ENCODE data around the gene ABR. TPM values are rescaled to one million over a fixed set of nuclear protein-coding genes. Genes with fewer than 3 reads are reported as not detected.

The ABR gene
- polyA plus RNA-seq, 3 donors = 14.7 to 62.4 (median 36.4) TPM

DNA sequence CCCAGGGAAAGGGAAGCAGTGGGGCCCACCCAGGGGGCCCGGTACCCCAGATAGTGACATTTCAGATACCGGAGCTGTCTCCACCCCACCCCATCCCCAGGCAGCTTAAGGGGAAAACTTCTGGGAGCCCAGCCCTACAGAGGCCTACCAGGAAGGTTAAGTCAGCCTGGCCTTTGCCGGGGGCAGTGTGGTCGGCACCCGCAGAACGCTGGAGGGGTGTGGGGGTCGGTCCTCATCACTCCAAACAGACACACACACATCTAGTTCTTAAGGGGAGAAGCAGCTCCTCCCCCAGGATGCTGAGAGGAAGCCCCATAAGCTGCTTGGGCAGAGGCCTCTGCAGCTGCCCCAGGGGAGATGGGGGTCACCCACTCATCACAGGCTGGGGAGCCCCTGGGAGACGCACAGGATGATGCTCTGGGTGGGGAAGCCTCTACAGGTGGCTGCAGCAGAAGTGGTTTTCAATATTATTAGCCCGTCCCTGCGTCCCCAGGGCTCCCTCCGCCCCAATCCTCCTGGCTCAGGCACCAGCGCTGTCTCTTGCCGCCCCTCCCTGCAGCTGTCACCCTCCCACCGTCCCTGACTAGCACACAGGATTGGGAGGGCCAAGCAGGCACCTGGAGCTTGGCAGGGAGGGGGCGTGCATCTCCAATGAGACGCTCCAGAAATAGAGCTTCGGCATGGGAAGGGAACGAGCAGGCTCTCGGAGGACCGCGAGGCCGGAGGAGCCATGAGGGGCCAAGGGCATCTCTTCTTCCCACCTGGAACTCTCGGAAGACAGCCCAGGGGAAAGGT is 1.4 kb upstream of the ABR start:
- no peak overlapping the region for H3K27ac ChIP-seq (ENCODE audit: low read depth, low read length)
- WGBS, 3 donors = 42 to 70% (median 68%) methylated on average over 23 of the region's 23 CpGs

DNA sequence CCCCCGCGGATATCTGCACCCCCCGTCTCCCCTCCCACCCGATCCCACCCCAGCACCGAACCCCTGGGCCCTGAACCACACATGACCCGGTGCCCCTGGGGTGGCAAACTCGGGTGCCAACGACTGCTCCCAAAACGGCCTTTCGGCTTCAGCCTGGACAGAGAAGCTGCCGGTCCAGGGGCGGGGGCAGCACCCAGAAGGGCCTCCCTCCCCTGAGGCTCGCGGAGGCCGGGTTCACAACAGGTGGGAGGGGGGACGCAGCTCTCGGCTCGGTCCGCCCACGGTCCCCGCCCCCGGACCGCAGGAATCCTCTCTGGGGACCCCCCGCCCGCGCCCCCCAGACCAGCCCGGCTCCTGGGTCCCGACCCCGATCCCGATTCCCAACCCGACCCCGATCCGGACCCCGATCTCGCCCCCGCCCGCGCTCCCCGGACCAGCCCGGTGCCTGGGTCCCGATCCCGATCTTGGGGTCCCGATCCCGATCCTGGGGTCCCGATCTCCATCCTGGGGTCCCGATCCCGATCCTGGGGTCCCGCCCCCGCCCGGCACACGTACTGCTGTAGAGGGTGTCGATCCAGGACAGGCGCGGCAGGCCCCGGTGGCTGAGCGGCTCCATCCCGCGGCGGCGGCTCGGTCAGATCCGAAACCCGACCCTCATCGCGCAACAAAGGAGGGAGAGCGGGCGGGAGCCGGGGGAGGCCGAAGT is 516 bp downstream of the ABR start:
- no peak overlapping the region for H3K27ac ChIP-seq (ENCODE audit: low read depth, low read length)
- WGBS, 3 donors = 1 to 2% (median 1%) methylated on average over 31 to 69 of the region's 69 CpGs

DNA sequence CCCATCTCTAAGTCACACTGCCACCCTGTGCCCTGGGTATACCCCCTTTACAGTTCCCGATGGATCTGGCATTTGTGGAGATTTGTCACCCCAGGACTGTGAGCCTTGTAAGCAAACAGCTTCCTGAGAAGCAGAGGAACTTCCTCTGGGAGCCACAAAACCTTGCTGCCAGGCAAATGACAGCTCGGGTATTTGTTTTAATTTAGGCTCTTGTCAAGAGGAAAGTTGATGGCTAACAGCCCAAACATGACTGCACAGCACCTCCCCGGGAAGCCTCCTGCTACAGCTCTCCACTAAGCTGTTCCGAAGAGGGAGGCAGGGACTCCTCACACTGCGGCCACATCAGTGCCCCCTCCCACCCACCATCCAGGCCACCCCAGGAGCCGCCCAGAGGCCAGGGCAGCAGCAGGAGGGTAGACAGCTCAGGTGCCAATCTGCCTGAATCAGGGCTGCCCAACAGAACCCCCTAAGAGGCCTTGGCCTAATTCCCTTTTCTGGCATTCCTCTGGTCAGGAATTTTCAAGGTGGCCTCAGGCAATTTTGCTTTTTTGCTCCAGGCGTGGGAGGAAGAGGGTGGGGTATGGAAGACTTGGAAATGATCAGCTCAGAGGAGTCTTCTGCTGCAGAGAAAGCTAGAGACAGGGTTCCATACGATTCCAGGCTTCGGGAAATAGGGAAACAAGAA is 2.6 kb downstream of the ABR start:
- H3K27ac ChIP-seq (ENCODE audit: low read depth, low read length) = no peak overlapping the region
- 29 to 41% (median 34%) methylated on average over 9 of the region's 9 CpGs for WGBS, 3 donors

DNA sequence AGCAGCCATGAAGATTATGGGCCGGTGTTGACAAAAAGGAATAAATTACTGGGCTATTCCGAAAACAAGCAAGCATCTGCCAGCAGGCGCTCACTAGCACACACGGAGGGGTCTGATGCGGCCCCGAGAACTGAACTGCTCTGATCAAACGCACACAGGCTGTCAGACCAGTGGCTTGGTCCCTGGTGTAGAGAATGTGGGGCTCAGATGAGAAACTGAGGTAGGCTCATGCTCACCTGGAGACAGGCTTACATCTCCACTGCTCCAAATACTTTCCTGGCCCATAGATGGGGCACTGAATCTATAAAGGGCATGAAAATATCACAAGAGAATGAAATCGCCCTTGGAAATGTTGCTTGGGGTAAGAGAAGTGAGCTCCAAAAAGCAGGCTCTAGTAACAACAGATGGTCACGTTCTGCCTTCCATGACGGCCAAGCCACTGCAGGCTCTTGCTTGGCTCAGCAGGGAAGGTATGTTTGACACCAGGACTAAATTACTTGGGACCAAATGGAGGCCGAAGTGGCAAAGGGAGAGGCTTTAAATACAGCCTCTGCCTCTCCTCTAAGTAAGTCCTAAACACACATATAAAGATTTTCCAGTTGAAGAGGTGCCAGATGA is 5.4 kb downstream of the ABR start:
- H3K27ac ChIP-seq (ENCODE audit: low read depth, low read length) = no peak overlapping the region

DNA sequence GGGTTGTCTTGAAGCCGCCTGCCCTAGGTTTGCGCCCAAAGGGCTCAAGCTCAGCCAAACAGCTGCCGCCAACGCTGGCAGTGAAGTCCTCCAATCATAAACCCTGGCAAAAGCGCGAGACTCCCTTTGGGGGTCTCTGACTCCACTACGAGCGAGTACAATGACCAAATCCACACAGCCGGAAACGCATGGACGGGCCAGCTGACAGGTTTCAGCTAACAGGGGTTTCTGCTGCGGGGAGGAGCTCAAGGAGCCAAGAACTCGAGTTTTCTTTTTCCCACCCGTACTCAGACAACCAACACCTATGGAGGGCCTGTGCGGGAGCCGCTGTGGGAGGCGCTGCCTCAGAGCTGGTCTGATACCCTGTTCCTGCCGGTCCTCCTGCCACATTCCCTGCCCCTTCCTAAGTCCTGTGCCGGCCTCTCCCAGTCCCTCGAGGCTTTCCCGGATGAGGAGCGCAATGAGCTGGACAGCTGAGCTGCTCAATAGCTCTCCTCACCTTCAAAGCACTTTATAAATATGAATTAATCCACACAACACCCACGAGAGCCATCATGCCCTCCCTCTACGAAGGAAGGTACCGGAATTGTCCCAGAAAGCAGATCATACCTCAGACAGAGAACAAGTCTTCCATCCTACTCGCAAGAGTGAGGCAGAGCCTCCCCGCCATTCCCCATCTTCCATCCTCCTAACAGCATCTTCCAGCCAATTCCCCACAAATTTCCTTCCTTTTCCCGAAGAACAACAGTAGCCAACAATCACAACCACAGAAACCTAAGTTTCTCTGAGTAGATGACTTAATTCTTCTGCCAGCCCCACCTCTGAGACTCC is 6.1 kb downstream of the ABR start:
- H3K27ac ChIP-seq (ENCODE audit: low read depth, low read length) = no peak overlapping the region
- 71 to 77% (median 76%) methylated on average over 28 of the region's 28 CpGs for WGBS, 3 donors

More for the DNA sequence above, 5.4 kb downstream of the ABR start:
- 70 to 83% (median 76%) methylated on average over 11 of the region's 11 CpGs for WGBS, 3 donors

DNA sequence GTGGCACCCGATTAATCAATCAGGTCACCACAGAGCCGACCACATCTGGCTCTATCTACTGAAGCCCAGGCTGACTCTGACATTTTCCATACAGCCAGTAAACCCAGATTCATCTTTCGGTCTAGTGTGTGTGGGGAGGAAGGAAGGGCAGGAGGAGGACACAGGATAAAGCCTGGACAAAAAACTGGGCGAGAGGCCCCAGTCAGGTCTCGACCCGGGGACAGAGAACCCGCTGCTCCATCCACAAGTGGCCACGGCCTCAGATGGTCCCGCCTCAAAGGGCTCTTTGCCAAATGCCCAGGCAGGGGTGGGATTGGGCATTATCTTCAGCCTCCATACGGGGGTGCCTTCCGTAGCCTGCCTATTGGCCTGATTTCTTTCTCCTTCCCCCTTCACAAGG is 7.8 kb downstream of the ABR start:
- WGBS, 3 donors = 69 to 75% (median 69%) methylated on average over 11 of the region's 11 CpGs
- H3K27ac ChIP-seq (ENCODE audit: low read depth, low read length) = no peak overlapping the region

DNA sequence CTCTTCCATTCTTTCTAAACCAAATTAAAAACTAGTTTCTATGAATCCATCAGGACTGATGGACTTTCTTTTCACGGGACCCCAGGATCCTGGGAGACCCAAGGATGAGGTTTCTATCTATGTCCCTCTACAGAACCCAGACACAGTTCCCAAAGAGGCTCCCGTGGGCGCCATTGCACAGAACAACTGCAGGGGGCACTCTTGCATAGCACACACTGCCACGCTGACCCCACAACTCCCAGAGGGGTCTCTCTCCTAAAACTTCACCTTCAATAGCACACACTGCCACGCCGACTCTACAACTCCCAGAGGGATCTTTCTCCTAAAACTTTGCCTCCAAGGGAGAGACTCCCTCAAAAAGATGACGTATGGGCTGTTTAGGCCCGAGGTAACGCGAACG is 9.0 kb downstream of the ABR start:
- WGBS, 3 donors = 77 to 90% (median 87%) methylated on average over 11 of the region's 11 CpGs
- H3K27ac ChIP-seq (ENCODE audit: low read depth, low read length) = no peak overlapping the region

DNA sequence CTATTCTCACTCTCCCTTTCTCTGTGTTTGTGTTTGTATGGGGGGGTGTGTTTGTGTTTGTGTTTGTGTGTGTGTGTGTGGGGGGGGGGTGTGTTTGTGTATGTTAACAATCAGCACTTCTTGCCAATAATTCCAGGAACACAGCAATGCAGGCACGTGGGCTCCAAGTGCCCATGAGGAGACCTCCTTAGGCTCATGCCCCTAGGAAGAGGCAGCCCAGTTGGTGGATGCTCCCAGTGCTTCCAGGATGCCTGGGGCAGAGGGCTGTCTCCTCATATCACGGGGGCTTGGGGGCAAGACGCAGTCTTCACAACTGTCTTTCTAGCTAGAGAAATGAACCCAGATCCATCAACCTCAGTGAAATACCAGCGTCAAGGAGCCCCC is 9.9 kb downstream of the ABR start:
- H3K27ac ChIP-seq (ENCODE audit: low read depth, low read length) = no peak overlapping the region

DNA sequence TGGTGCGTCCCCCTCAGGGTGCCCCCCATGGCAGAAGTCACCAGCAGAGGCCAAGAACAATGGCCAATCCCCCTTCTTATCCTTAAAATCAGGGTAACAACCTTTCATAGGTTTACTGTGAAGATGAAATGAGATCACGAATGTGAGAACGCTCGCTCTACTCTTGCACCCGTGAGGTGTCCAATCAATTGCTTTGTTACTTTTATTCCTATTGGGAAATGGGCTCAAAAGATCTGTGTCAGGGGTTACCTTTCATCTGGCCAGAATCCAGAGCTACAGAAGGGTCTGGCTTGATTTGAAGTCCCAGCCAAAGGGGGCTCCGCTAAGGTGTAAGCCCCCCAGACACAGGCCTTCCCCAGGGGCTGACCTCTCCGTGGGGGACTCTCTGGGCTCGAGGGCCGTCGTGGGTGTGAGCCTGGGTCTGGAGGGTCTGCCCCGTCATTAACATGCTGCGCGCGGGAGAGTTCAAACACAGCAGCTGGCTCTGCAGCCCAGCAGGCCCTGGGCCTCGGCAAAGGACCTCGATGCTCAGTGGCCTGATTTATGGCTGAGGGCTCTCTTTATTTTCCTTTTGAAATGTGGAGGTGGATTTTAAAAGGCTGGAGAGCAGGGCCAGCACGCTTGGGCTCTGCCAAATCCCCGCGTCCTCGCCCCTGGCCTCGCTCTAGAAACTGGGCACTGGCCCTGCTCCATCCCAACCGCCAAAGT is 10.4 kb downstream of the ABR start:
- WGBS, 3 donors = 69 to 85% (median 84%) methylated on average over 22 of the region's 22 CpGs
- no peak overlapping the region for H3K27ac ChIP-seq (ENCODE audit: low read depth, low read length)

More for the DNA sequence above, 9.9 kb downstream of the ABR start:
- WGBS, 3 donors = 69 to 86% (median 81%) methylated on average over 4 of the region's 4 CpGs

DNA sequence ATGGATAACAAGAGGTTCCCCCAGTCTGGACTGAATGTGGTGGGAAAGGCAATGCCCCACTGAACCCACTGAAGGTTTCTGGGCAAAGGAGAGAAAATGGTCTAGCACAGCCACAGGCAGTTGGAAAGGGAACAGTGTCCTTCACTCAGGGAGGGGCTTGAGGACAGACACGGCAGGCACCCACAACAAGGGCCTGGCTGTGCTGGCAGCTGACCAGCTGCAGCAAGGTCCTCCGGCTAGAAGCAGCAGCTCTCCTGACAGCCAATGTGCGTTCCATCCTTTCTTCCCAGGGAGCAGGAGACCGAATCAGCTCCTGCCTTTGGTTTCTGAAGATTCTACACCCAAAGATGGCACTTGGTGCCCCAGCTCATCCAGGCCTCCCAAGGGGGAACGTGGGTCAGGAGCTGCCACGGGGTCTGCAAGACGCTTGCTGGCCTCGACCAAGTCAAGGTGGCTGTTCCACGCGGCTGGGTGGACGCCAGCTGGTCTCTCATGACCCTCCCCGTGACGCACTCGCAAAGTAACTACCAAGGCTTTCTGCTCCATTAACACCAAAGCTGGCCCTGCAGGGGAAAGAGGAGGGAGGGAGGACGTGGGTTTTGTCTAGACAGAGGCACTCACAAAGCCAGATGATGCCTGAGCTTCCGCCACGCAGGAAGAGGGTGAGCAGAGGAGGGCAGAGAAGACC is 11.1 kb downstream of the ABR start:
- no peak overlapping the region for H3K27ac ChIP-seq (ENCODE audit: low read depth, low read length)
- 79 to 87% (median 83%) methylated on average over 17 of the region's 17 CpGs for WGBS, 3 donors

DNA sequence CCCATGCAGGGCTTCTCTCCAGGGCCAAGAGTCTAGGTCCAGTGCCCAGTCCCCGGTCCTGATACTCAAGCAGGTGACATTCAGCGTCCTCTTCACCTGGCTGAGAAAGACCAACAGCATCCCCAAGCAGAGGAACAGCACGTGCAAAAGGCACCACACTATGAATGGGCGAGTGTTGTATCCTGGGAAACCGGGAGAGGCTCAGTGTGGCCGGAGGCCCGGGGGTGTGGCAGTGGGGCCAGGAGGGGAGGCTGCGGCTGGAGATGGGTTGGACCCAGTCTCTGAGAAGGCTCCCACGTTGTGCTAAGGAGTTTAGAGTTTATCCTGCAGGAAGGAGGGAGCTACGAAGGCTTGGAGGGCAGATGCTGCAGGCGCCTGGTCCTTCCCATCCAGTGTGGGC is 13.5 kb downstream of the ABR start:
- 59 to 68% (median 63%) methylated on average over 11 of the region's 11 CpGs for WGBS, 3 donors
- H3K27ac ChIP-seq (ENCODE audit: low read depth, low read length) = no peak overlapping the region

DNA sequence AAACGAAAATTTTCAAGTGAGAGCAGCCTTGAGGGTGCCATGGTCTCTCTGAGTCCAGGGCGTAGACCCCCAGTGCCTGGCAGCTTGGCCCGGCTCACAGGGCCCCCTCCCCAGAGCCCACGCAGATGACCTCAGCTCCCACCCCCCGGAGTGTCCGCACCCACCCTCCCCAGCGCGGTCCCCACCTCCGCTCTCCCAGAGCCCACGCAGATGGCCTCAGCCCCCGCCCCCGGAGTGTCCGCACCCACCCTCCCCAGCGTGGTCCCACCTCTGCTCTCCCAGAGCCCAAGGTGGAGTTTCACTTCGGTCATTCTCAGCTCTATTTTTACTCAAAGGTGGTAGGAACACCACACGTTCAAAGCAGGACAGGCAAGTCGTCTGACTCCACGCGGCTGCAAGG is 13.9 kb downstream of the ABR start:
- no peak overlapping the region for H3K27ac ChIP-seq (ENCODE audit: low read depth, low read length)
- 78 to 84% (median 84%) methylated on average over 19 of the region's 19 CpGs for WGBS, 3 donors

DNA sequence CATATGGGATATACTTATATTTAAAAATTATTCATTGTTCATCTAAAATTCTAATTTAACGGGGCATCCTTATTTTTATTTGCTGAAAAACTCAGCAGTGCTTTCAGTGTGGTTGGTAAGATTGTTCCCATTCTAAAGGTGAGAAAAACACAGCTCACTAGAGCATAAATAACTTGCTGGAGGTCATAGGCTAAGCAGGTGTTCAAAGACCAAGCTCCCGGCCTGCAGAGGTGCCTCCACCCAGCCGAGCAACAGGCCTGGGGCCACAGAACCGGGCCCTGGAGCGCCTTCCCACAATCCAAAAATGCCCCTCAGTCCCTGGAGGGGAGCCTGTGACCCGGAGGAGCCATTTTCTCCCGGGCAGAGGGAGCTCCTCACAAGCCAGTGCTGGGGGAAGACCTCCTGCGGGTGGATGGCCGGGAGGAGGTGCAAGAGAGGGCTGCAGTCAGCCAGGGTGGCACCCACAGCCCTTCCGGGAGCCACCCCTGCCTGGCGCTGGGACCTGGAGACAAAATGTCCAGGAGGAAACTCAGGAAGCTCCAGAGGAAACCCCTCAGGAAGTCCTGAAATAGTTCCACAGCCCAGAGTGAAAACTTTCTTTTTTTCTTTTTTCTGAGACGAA is 14.7 kb downstream of the ABR start:
- WGBS, 3 donors = 39 to 52% (median 48%) methylated on average over 12 of the region's 12 CpGs
- H3K27ac ChIP-seq (ENCODE audit: low read depth, low read length) = no peak overlapping the region

DNA sequence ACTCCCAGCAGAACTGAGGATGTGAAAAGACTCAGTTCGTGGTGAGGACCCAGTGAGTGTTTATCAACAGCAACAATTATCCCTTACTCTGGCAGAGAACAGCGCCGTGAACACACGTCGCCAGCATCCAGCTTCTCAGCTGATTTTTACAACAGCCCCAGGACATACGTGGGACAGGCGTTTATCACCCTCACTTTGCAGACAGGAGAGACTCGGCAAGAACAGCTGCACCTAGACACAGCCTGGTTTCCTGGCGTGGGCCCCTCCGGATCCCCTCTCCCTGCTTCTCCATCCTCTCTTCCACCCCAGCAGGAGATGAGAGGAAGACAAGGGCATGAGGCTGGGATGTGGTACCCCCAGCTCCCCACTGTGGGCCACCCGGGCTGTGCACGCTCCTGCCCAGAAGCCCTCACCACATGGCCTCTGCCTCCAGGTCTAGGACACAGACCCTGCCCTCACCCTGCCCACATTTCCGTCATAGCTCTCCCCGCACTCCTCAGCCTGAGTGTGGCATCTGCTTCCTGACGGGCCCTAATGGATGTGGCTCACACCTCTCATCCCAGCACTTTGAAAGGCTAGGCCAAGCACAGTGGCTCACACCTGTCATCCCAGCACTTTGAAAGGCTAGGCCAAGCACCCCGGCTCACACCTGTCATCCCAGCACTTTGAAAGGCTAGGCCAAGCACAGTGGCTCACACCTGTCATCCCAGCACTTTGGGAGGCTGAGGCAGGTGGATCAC is 17.5 kb downstream of the ABR start:
- no peak overlapping the region for H3K27ac ChIP-seq (ENCODE audit: low read depth, low read length)
- WGBS, 3 donors = 78 to 92% (median 89%) methylated on average over 15 to 16 of the region's 16 CpGs

DNA sequence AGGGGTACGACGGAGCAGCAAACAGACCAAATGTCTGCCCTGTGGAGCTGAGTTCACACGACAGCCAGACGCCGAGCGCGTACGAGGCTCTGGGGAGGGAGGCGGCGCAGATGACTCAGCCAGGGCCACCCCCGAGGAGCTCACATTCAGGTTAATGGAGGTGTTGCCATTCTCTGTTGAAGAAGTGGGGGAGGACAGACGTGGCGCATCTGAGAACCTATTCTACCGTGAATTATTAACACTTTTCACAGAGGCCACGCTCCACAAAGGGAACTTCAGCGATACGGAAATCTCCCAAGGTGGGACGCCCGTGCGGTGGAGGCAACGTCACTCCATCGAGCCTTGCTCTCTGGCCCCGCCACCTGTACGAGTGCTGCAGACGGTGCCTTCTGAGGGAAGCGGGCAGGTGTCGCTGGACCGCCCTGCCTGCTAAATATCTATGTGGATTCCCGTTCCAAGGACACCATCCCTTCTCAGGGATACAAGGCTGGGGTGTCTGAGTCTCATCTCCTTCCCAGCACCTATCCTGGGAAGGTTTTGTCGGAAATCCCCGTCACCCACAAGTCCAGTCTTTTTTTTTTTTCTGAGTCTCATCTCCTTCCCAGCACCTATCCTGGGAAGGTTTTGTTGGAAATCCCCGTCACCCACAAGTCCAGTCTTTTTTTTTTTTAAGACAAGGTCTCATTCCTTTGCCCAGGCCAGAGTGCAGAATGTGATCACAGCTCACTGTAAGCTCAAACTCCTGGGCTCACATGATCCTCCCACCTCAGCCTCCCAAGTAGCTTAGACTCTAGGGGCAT is 19.0 kb downstream of the ABR start:
- 72 to 93% (median 90%) methylated on average over 32 of the region's 32 CpGs for WGBS, 3 donors
- H3K27ac ChIP-seq (ENCODE audit: low read depth, low read length) = no peak overlapping the region
